ENCODE measurements around the gene MAFG. TPM values are rescaled to one million over a fixed set of nuclear protein-coding genes. Genes with fewer than 3 reads are reported as not detected.
A peak's percentile ranks its signal among the peaks of the same experiment; 100 is the strongest.

Gene MAFG
- total RNA-seq, 1 experiment from 2014 or later, result 22.9 TPM

DNA sequence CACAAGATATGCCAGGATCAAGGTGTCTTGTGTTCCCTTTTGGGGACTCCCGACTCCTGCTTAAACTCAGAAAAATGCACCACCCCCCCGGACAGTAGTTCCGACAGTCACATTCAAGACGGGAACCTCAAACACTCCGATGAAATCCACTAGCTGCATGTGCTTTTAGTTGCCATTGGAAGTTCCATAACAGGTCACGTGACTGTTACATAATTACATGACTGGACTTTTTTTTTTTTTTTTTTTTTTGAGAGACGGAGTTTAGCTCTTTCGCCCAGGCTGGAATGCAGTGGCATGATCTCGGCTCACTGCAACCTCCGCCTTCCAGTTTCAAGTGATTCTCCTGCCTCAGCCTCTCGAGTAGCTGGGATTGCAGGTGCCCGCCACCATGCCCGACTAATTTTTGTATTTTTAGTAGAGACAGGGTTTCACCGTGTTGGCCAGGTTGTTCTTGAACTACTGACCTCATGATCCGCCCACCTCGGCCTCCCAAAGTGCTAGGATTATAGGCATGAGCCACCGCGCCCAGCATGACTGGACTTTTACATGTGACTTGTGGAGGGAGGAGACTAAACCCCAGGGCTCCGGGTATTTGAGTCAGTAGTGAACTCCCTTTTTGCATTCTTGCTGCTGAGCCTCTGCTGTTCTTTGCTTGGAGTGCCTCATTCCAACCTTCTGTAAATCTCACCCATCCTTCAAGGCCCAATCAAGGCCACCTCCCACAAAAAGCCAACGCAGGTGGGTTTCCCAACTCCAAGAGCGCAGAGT lies 11.1 kb downstream of the MAFG start:
- Histone ChIP-seq H3K79me2 (ENCODE audit: low read length) (peaks cover 52% of the 10 kb centered on the region), H4K20me1 (ENCODE audit: low read length) (0 out of 2 replicates have a peak, but pooled peaks cover 18% of the 10 kb centered on the region), H3K4me3 (ENCODE audit: low read length) (peak overlapping the region; percentile 75), H3F3A (ENCODE audit: low read length, unreplicated experiment) (peaks cover 7% of the 10 kb centered on the region), H3K27ac (ENCODE audit: low read length) (peak overlapping the region; percentile 33), H3K9me2 (replicated peaks; ENCODE audit: low read length) (no peaks in the 10 kb centered on the region), H3K9me3 (ENCODE audit: low read length) (no peaks in the 10 kb centered on the region), H3K4me1 (ENCODE audit: insufficient read depth, low read length) (peaks cover 48% of the 10 kb centered on the region), H3K27me3 (ENCODE audit: low read length) (no peaks in the 10 kb centered on the region), H3K4me2 (ENCODE audit: low read length) (peak overlapping the region; percentile 86), H3K9ac (ENCODE audit: low read length) (peak overlapping the region; percentile 78), H2AFZ (ENCODE audit: low read length) (no peak overlapping the region), H3K36me3 (ENCODE audit: low read depth, low read length) (peaks cover 26% of the 10 kb centered on the region; the same call in 1 of the 2 replicates)
- DNase-seq (peak; percentile 82), ATAC-seq (peak; percentile 49)
- intact Hi-C loops (cut with micrococcal nuclease), result no loop called here
- no peak for TF ChIP-seq EZH2 (IDR thresholded peaks at IDR 0.05; ENCODE audit: low read length, unreplicated experiment)
- no peak for TF ChIP-seq EZH2phosphoT487 (IDR thresholded peaks at IDR 0.05; ENCODE audit: borderline replicate concordance, low read length)
- no peak for TF ChIP-seq CTCF (conservative IDR thresholded peaks at IDR 0.05; ENCODE audit: low read depth, low read length)
- ChIA-PET POLR2A (ENCODE audit: unreplicated experiment) (interaction anchor here (0.7 kb wide), 1 partner anchor 51 kb away, joined by 3 read pairs; no protein-coding TSS in a partner anchor), CTCF (interaction anchor here (0.6 kb wide), 1 partner anchor 487 kb away, joined by 10 read pairs; no protein-coding TSS in a partner anchor)
- no TSS peak for BruUV-seq (replicated peaks)

DNA sequence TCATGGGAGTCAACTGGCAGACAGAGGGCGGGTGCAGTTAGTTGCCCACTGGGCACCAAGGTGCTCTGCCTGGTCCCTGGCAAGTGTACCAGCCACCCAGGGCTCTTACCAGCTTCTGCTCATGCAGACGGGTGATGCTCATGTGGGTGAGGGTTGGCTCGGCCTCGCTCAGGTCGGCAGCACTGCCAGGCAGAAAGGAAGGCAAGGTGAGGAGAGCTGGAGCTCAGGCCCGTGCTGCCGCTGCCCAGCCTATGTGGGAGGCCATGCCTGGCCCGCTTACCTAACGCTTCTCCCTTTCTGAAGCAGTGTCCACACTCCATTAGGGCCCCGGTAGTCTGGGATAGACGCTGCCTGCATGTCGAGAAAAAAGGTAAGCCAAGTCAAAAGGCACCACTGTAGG lies 12.2 kb downstream of the MAFG start:
- intact Hi-C loops (cut with micrococcal nuclease), result no loop called here
- peaks cover 7% of the 10 kb centered on the region for H3F3A ChIP-seq (ENCODE audit: low read length, unreplicated experiment)
- DNase-seq (no peak), ATAC-seq (no peak)
- no peak overlapping the region for H3K4me3 ChIP-seq (ENCODE audit: low read length)
- BruUV-seq (replicated peaks), result no TSS peak
- 0 out of 2 replicates have a peak, but pooled peaks cover 18% of the 10 kb centered on the region for H4K20me1 ChIP-seq (ENCODE audit: low read length)
- H3K36me3 ChIP-seq (ENCODE audit: low read depth, low read length), result peaks cover 26% of the 10 kb centered on the region; the same call in 1 of the 2 replicates
- no peak overlapping the region for H3K27ac ChIP-seq (ENCODE audit: low read length)
- peaks cover 51% of the 10 kb centered on the region for H3K4me1 ChIP-seq (ENCODE audit: insufficient read depth, low read length)
- H3K27me3 ChIP-seq (ENCODE audit: low read length), result no peaks in the 10 kb centered on the region
- no peak for TF ChIP-seq EZH2 (IDR thresholded peaks at IDR 0.05; ENCODE audit: low read length, unreplicated experiment)
- no peak for TF ChIP-seq CTCF (conservative IDR thresholded peaks at IDR 0.05; ENCODE audit: low read depth, low read length)
- no peak for TF ChIP-seq EZH2phosphoT487 (IDR thresholded peaks at IDR 0.05; ENCODE audit: borderline replicate concordance, low read length)
- no peaks in the 10 kb centered on the region for H3K9me3 ChIP-seq (ENCODE audit: low read length)
- H3K9me2 ChIP-seq (replicated peaks; ENCODE audit: low read length), result no peaks in the 10 kb centered on the region
- CTCF ChIA-PET, result no interaction called here
- peaks cover 41% of the 10 kb centered on the region for H3K79me2 ChIP-seq (ENCODE audit: low read length)
- POLR2A ChIA-PET (ENCODE audit: unreplicated experiment), result no interaction called here
- no peak overlapping the region for H3K4me2 ChIP-seq (ENCODE audit: low read length)
- no peak overlapping the region for H3K9ac ChIP-seq (ENCODE audit: low read length)
- no peak overlapping the region for H2AFZ ChIP-seq (ENCODE audit: low read length)
